ENCODE data around the gene TMEM185A.
"Not testable (repeated sequence)": the region's sequence is repeated elsewhere in the genome, so short reads cannot be mapped to it uniquely, and the experiment has no call there.

The TMEM185A gene

DNA sequence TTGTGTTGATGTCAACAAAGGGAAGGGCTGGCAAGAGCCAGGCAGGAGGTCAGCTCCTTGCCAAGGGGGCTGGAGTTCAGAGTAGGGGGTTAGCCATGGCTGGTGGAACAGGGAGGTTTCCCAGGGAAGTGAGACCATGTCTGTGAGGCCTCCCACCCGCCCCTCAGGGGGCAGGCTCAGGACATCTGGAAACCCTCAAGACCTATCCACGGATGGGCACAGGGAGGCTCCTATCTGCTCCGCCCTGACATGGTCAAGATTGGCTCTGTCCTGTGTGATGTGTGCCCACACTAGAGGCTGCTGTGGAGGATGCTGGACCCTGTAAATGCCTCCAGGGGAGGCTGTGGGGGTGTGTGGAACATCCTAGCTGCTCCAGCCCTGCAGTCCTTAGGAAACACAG is 8.0 kb upstream of the TMEM185A start:
- Mint-ChIP-seq H3K4me1 (peaks cover 7% of the 10 kb centered on the region), H3K36me3 (no peaks in the 10 kb centered on the region), H3K4me3 (no peak overlapping the region), H3K27me3 (peaks cover 10% of the 10 kb centered on the region), H3K27ac (no peak overlapping the region), H3K9me3 (no peaks in the 10 kb centered on the region)
- CTCF ChIA-PET, result no interaction called here
- DNase-seq, result no peak

GRCh38 chrX:149638860-149639259 is 7.3 kb upstream of the TMEM185A start:
- Mint-ChIP-seq H3K4me1 (peaks cover 7% of the 10 kb centered on the region), H3K9me3 (no peaks in the 10 kb centered on the region), H3K27me3 (peaks cover 10% of the 10 kb centered on the region), H3K27ac (no peak overlapping the region), H3K36me3 (no peaks in the 10 kb centered on the region), H3K4me3 (no peak overlapping the region)
- DNase-seq, result no peak
- CTCF ChIA-PET, result no interaction called here

- DNase-seq, result no peak
- Mint-ChIP-seq H3K27ac (no peak overlapping the region), H3K9me3 (no peaks in the 10 kb centered on the region), H3K4me1 (peaks cover 30% of the 10 kb centered on the region), H3K36me3 (peaks cover 2% of the 10 kb centered on the region), H3K4me3 (no peak overlapping the region), H3K27me3 (peaks cover 12% of the 10 kb centered on the region)
- CTCF ChIA-PET, result no interaction called here
Observed at GRCh38 chrX:149633511-149633910, 1.9 kb upstream of the TMEM185A start.

GRCh38 chrX:149630681-149631233 is 835 bp downstream of the TMEM185A start:
- H3K27ac Mint-ChIP-seq, result peak overlapping the region; percentile 68
- H3K4me3 Mint-ChIP-seq, result peak overlapping the region; percentile 91
- CTCF ChIA-PET, result no interaction called here
- H3K27me3 Mint-ChIP-seq, result peaks cover 12% of the 10 kb centered on the region
- peaks cover 30% of the 10 kb centered on the region for H3K4me1 Mint-ChIP-seq
- H3K9me3 Mint-ChIP-seq, result no peaks in the 10 kb centered on the region
- H3K36me3 Mint-ChIP-seq, result peaks cover 2% of the 10 kb centered on the region
- DNase-seq, result no peak

- peaks cover 2% of the 10 kb centered on the region for H3K36me3 Mint-ChIP-seq
- H3K27ac Mint-ChIP-seq, result no peak overlapping the region
- peak overlapping the region; percentile 91 for H3K4me3 Mint-ChIP-seq
- H3K4me1 Mint-ChIP-seq, result peaks cover 30% of the 10 kb centered on the region
- CTCF ChIA-PET, result no interaction called here
- H3K27me3 Mint-ChIP-seq, result peaks cover 5% of the 10 kb centered on the region
- no peak for DNase-seq
- H3K9me3 Mint-ChIP-seq, result no peaks in the 10 kb centered on the region
Observed at GRCh38 chrX:149629730-149630387, 1.7 kb downstream of the TMEM185A start.

DNA sequence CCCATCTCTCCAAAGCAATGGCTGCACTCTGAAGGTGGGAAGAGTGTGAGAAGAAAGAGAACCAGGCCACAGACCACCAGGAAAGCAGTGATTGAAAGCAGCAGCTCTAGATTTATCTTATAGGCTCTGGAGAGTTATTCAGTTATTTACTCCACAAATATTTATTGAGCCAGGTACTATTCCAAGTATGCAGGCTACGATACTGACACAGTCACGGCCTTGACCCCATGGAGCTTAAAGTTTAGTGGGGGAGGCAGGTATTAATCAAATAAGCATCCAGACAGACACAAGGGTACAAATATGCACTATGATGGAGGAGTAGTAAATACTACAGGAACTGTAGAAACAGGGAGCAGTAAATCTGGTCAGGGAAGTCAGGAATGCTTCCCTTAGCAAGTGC is 2.8 kb downstream of the TMEM185A start:
- Mint-ChIP-seq H3K9me3 (no peaks in the 10 kb centered on the region), H3K36me3 (peaks cover 2% of the 10 kb centered on the region), H3K4me3 (no peak overlapping the region), H3K27me3 (peaks cover 5% of the 10 kb centered on the region), H3K27ac (no peak overlapping the region), H3K4me1 (peaks cover 30% of the 10 kb centered on the region)
- DNase-seq, result no peak
- CTCF ChIA-PET, result interaction anchor here (1.0 kb wide), 1 partner anchor 106 kb away, joined by 3 read pairs; no protein-coding TSS in a partner anchor

DNA sequence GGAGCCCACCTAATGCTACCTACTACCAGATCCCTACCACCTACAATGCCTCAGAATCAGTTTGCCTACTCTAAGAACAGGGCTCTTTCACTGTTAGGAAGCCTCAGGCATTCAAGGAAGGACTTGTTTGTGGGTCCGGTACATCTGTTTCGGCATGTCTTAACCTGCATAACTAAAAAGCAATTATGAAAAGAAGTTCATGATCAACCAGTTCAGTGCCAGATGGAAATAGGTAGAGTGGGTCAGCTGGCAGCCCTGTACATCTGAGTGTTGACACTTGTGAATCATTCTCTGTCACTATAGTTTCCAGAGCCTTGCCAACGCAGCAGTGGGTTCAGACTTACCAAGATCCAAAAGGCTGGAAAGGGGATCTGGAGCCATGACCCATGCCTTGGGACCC is 3.3 kb downstream of the TMEM185A start:
- Mint-ChIP-seq H3K4me1 (peaks cover 30% of the 10 kb centered on the region), H3K36me3 (peaks cover 2% of the 10 kb centered on the region), H3K27me3 (peaks cover 5% of the 10 kb centered on the region), H3K27ac (no peak overlapping the region), H3K4me3 (no peak overlapping the region), H3K9me3 (no peaks in the 10 kb centered on the region)
- no peak for DNase-seq
- CTCF ChIA-PET, result interaction anchor here (1.0 kb wide), 1 partner anchor 106 kb away, joined by 3 read pairs; no protein-coding TSS in a partner anchor

GRCh38 chrX:149626829-149627228 is 4.8 kb downstream of the TMEM185A start:
- H3K9me3 Mint-ChIP-seq, H3K36me3 Mint-ChIP-seq, CTCF ChIA-PET, DNase-seq, H3K27me3 Mint-ChIP-seq, H3K27ac Mint-ChIP-seq, H3K4me3 Mint-ChIP-seq: not testable (repeated sequence)
- H3K4me1 Mint-ChIP-seq, result peaks cover 23% of the 10 kb centered on the region

DNA sequence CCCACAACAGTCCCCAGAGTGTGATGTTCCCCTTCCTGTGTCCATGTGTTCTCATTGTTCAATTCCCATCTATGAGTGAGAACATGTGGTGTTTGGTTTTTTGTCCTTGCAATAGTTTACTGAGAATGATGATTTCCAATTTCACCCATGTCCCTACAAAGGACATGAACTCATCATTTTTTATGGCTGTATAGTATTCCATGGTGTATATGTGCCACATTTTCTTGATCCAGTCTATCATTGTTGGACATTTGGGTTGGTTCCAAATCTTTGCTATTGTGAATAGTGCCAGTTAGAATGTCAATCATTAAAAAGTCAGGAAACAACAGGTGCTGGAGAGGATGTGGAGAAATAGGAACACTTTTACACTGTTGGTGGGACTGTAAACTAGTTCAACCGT is 11.9 kb downstream of the TMEM185A start:
- H3K27me3 Mint-ChIP-seq, H3K36me3 Mint-ChIP-seq, H3K9me3 Mint-ChIP-seq, DNase-seq, H3K4me3 Mint-ChIP-seq, H3K27ac Mint-ChIP-seq, CTCF ChIA-PET, H3K4me1 Mint-ChIP-seq: not testable (repeated sequence)

GRCh38 chrX:149618871-149619270 is 12.7 kb downstream of the TMEM185A start:
- H3K9me3 Mint-ChIP-seq, result no peaks in the 10 kb centered on the region
- H3K4me1 Mint-ChIP-seq, result no peaks in the 10 kb centered on the region
- DNase-seq, result no peak
- no peaks in the 10 kb centered on the region for H3K27me3 Mint-ChIP-seq
- CTCF ChIA-PET, result no interaction called here
- H3K36me3 Mint-ChIP-seq, result peaks cover 2% of the 10 kb centered on the region
- H3K27ac Mint-ChIP-seq, result no peak overlapping the region
- no peak overlapping the region for H3K4me3 Mint-ChIP-seq

DNA sequence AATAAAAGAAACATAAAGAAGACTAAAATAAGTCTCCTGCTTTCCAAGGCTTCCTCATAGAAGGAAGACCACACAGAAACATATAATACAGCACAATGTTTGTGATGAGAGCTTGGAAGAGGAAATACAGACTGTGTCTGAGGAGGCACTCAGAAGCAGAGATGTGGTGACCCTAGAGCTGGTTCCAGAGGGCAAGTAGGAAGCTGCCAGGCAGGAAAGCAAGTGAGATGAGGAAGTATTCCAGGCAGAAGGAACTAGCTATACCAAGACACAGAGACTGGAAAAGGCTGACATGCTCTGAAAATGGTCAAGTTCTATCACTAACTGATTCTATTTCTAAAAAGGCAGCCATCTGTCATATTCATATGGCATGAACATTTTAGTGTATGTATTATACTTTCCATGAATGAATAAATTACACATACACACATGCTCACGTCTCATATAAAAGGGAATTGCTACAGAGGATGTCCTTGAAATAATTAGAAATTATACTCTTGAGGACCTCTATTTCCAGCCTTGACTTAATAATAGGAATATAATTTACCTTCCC is 19.9 kb downstream of the TMEM185A start:
- H3K27ac Mint-ChIP-seq, result no peak overlapping the region
- H3K4me3 Mint-ChIP-seq, result no peak overlapping the region
- H3K4me1 Mint-ChIP-seq, result no peaks in the 10 kb centered on the region
- peaks cover 4% of the 10 kb centered on the region for H3K36me3 Mint-ChIP-seq
- no peak for DNase-seq
- CTCF ChIA-PET, result no interaction called here
- H3K9me3 Mint-ChIP-seq, result no peaks in the 10 kb centered on the region
- no peaks in the 10 kb centered on the region for H3K27me3 Mint-ChIP-seq

DNA sequence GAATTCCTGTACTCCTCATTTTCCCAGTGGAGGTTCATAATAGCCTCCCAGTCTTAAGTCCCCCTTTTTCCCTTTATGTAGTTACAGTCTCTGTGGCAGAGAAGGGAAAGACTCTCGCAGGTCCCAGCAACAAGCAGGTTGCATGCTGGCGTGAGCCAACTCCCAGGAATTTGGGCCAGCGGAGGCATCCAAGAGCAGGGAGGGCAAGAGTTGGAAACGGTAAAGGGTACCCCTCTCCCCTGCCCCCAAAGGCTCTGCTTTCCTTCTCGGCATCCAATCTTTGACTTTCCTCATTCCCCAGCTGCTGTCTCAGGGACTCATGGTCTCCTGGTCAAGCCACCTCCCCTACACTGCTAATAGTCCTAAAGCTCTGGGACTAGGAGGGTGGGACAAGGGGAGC is 21.1 kb downstream of the TMEM185A start:
- H3K9me3 Mint-ChIP-seq, result no peaks in the 10 kb centered on the region
- H3K27ac Mint-ChIP-seq, result no peak overlapping the region
- no peaks in the 10 kb centered on the region for H3K27me3 Mint-ChIP-seq
- H3K36me3 Mint-ChIP-seq, result peaks cover 9% of the 10 kb centered on the region
- no peak for DNase-seq
- CTCF ChIA-PET, result no interaction called here
- no peaks in the 10 kb centered on the region for H3K4me1 Mint-ChIP-seq
- H3K4me3 Mint-ChIP-seq, result no peak overlapping the region

- H3K9me3 Mint-ChIP-seq, result no peaks in the 10 kb centered on the region
- no peaks in the 10 kb centered on the region for H3K27me3 Mint-ChIP-seq
- no peak overlapping the region for H3K27ac Mint-ChIP-seq
Observed at GRCh38 chrX:149607699-149608098, 23.9 kb downstream of the TMEM185A start.

GRCh38 chrX:149605248-149605885 is 26.2 kb downstream of the TMEM185A start:
- peaks cover 18% of the 10 kb centered on the region for H3K36me3 Mint-ChIP-seq
- CTCF ChIA-PET, H3K27me3 Mint-ChIP-seq, H3K4me3 Mint-ChIP-seq, H3K9me3 Mint-ChIP-seq, DNase-seq, H3K27ac Mint-ChIP-seq, H3K4me1 Mint-ChIP-seq: not testable (repeated sequence)

More at GRCh38 chrX:149607699-149608098, 23.9 kb downstream of the TMEM185A start:
- Mint-ChIP-seq H3K4me3 (no peak overlapping the region), H3K36me3 (peaks cover 13% of the 10 kb centered on the region), H3K4me1 (no peaks in the 10 kb centered on the region)
- no peak for DNase-seq
- CTCF ChIA-PET, result no interaction called here

DNA sequence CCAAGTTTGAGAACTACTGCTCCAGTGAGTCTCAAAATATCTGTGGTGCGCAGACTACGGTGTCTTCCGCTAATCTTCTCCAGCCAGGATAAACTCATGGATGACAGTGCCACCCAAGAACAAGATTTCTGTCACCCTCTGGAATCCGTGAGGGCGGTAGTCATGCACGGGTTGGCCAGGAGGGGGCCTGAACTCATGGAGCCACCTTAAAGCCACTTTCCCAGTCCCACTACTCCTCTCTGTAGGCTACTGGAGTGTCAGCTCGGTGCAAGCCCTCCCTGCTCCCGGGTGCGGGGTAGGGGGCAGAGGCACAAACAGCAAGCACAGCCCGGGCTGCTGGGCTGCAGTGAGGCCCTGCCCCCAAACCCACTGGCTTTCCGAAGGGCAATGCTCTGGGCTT is 33.0 kb downstream of the TMEM185A start:
- H3K27me3 Mint-ChIP-seq, H3K4me3 Mint-ChIP-seq, H3K36me3 Mint-ChIP-seq, H3K9me3 Mint-ChIP-seq, H3K27ac Mint-ChIP-seq, H3K4me1 Mint-ChIP-seq, CTCF ChIA-PET: not testable (repeated sequence)
- DNase-seq, result peak; percentile 22

Data from activated naive CD4-positive, alpha-beta T cell treated with anti-CD3 and anti-CD28 coated beads, Interleukin-2, amount 10 ng/mL, durations not matched to agents 7 days and 5 days (primary cell).